Neuronal stem cell (in vitro differentiated cells): ENCODE results near the gene OR6K6.

ENCODE experiments used
- DNase-seq: peaks from one replicate; pipeline ENCODE4 v3.0.0-alpha.2; 2013; ENCODE audit warnings: low spot score
- H2AFZ ChIP-seq: one replicate; pipeline ENCODE4 v1.6.1; 2013; ENCODE audit warnings: mild to moderate bottlenecking, low read length, inconsistent platforms
- H2AK5ac ChIP-seq: 2 replicates; pipeline ENCODE4 v1.6.1; 2013; ENCODE audit warnings: low read depth, mild to moderate bottlenecking, inconsistent platforms, low read length, moderate library complexity, mixed read lengths
- H2BK120ac ChIP-seq: 2 replicates; pipeline ENCODE4 v1.6.1; 2013; ENCODE audit warnings: low read depth, mild to moderate bottlenecking, inconsistent platforms, low read length, moderate library complexity, mixed read lengths
- H2BK12ac ChIP-seq: one replicate; pipeline ENCODE4 v1.6.1; 2013; ENCODE audit warnings: low read length, inconsistent platforms
- H2BK15ac ChIP-seq: 2 replicates; pipeline ENCODE4 v1.6.1; 2013; ENCODE audit warnings: mild to moderate bottlenecking, low read length, inconsistent platforms, mixed read lengths
- H2BK5ac ChIP-seq: one replicate; pipeline ENCODE4 v1.6.1; 2013; ENCODE audit warnings: inconsistent platforms, mild to moderate bottlenecking, low read length, moderate library complexity
- H3K14ac ChIP-seq: one replicate; pipeline ENCODE4 v1.6.1; 2013; ENCODE audit warnings: low read length, inconsistent platforms
- H3K18ac ChIP-seq: 2 replicates; pipeline ENCODE4 v1.6.1; 2013; ENCODE audit warnings: low read length, inconsistent platforms
- H3K23ac ChIP-seq: 2 replicates; pipeline ENCODE4 v1.6.1; 2013; ENCODE audit warnings: low read depth, mild to moderate bottlenecking, mixed read lengths, low read length, inconsistent platforms; ENCODE audit not compliant: poor library complexity
- H3K27ac ChIP-seq: replicated peaks from 3 replicates; pipeline ENCODE4 v1.5.1; 2013; ENCODE audit warnings: low read length, inconsistent platforms
- H3K27me3 ChIP-seq, 3 experiments: 2 replicates each; pipeline ENCODE4 v1.6.1; 2013; ENCODE audit warnings: low read length in 3 of 3, mild to moderate bottlenecking in 2 of 3, inconsistent platforms in 1 of 3, low read depth in 1 of 3, mixed read lengths in 1 of 3, moderate library complexity in 1 of 3; ENCODE audit not compliant: control insufficient read depth in 3 of 3, insufficient read depth in 3 of 3
- H3K36me3 ChIP-seq, 2 donors: replicated peaks in 1 of 2; 2 replicates each; pipeline ENCODE4 v1.6.1; 2013; ENCODE audit warnings: low read length in 2 of 2; ENCODE audit not compliant: control insufficient read depth in 2 of 2, insufficient read depth in 2 of 2
- H3K4ac ChIP-seq: 2 replicates; pipeline ENCODE4 v1.6.1; 2013; ENCODE audit warnings: inconsistent platforms, mild to moderate bottlenecking, low read length, moderate library complexity
- H3K4me1 ChIP-seq, 2 donors: 1 replicate in 1 of 2; 2 replicates in 1 of 2; pipeline ENCODE4 v1.6.1; 2013; ENCODE audit warnings: low read length in 2 of 2, low read depth in 1 of 2; ENCODE audit not compliant: control insufficient read depth in 2 of 2, insufficient read depth in 1 of 2
- H3K4me2 ChIP-seq: one replicate; pipeline ENCODE4 v1.6.1; 2013; ENCODE audit warnings: mild to moderate bottlenecking, low read length, inconsistent platforms; ENCODE audit not compliant: insufficient read depth, poor library complexity, severe bottlenecking
- H3K4me3 ChIP-seq, 2 donors: 2 replicates each; pipeline ENCODE4 v1.5.1; 2013; ENCODE audit warnings: low read length in 2 of 2, mild to moderate bottlenecking in 2 of 2, inconsistent platforms in 1 of 2, moderate library complexity in 1 of 2
- H3K79me1 ChIP-seq: one replicate; pipeline ENCODE4 v1.6.1; 2013; ENCODE audit warnings: low read depth, mild to moderate bottlenecking, inconsistent platforms, low read length, moderate library complexity
- H3K9ac ChIP-seq: one replicate; pipeline ENCODE4 v1.6.1; 2013; ENCODE audit warnings: mild to moderate bottlenecking, low read depth, low read length, inconsistent platforms; ENCODE audit not compliant: poor library complexity
- H3K9me3 ChIP-seq, 2 donors: replicated peaks in 1 of 2; 2 replicates each; pipeline versions ENCODE3 to v1.6.1; 2013; ENCODE audit warnings: low read length in 2 of 2, mild to moderate bottlenecking in 2 of 2, inconsistent platforms in 1 of 2, low read depth in 1 of 2, mixed read lengths in 1 of 2, moderate library complexity in 1 of 2; ENCODE audit not compliant: control insufficient read depth in 2 of 2, insufficient read depth in 1 of 2
- H4K8ac ChIP-seq: one replicate; pipeline ENCODE4 v1.6.1; 2013; ENCODE audit warnings: low read depth, mild to moderate bottlenecking, inconsistent platforms, low read length, moderate library complexity
- H4K91ac ChIP-seq: one replicate; pipeline ENCODE4 v1.6.1; 2013; ENCODE audit warnings: low read length, low read depth, mild to moderate bottlenecking, inconsistent platforms; ENCODE audit not compliant: poor library complexity
- WGBS, 2 donors: extraction: QIAGEN DNeasy Blood & Tissue Kit; methylation state at CpG; one replicate each; pipeline ENCODE4 v1.1.7; 2013; ENCODE audit warnings: missing lambda C conversion rate in 2 of 2, mixed read lengths in 1 of 2; ENCODE audit not compliant: insufficient read length in 2 of 2, insufficient replicate concordance in 1 of 2; ENCODE audit errors: extremely low coverage in 2 of 2; 5-methylcytosine and 5-hydroxymethylcytosine counted together

The OR6K6 gene

DNA sequence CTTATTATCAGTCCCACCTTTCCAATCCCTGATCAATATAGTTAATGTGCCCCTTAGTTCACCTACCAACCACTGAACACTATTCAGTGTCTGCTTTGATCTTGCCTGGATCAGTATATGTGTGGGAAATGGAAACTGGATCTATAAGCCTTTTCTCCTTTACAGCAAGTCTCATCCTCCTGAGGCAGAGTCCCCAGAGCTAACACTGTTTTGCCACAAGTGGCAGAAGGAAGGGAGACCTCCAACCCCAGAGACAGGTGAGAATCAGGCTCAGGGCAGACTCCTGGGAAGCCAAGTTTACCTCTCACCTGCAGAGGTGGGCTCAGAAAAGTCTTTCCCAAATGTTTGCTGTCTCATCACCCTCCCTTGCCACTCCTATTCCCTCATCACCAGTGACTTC lies 26.6 kb downstream of the OR6K6 start, which contains the start of gene OR6N2:
Gene OR6N2, minus strand, starts transcription at position 101 of the 400 bp plus-strand sequence. CDS start 3,569 bp downstream, outside the sequence.
- Histone ChIP-seq H2BK12ac (no peak within 1 kb of the TSS), H3K27ac (no peak within 1 kb of the TSS), H2BK120ac (no peak within 1 kb of the TSS), H3K4me3 (no peak within 1 kb of the TSS), H3K4me2 (no peak within 1 kb of the TSS), H2AK5ac (no peak within 1 kb of the TSS), H3K79me1 (no peaks in the 10 kb centered on the region), H3K9me3 (no peaks in the 10 kb centered on the region), H3K36me3 (no peaks in the 10 kb centered on the region), H4K8ac (no peak within 1 kb of the TSS), H3K9ac (no peak within 1 kb of the TSS), H3K18ac (no peak within 1 kb of the TSS), H3K27me3 (no peaks in the 10 kb centered on the region), H4K91ac (no peak within 1 kb of the TSS), H3K23ac (no peak within 1 kb of the TSS), H2AFZ (no peak within 1 kb of the TSS), H3K4me1 (no peaks in the 10 kb centered on the region), H2BK15ac (no peak within 1 kb of the TSS), H3K4ac (no peak within 1 kb of the TSS), H2BK5ac (no peak within 1 kb of the TSS), H3K14ac (no peak within 1 kb of the TSS)
- no peak for DNase-seq

DNA sequence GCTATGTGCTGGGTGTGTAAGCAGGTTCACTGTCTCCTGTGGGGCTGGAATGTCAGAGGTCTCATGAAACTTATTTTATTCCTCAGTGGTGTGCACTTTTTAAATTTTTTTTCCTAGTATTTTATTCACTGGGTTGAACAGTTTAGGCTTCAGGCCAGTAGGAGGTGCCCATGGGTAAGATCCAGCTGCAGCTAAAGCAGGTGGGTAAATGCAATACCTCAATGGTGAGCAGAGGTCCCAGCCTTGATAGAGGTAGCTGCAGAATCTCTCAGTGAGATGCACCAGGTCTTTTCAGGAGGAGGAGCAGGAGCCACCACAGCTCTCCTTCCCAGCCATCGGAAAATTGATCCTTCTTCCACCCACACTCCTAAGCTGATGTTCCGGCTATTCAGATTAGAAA lies 39.1 kb downstream of the OR6K6 start:
- no peak for DNase-seq
- Histone ChIP-seq H2BK120ac (no peak overlapping the region), H3K4ac (no peak overlapping the region), H3K14ac (no peak overlapping the region), H3K9ac (no peak overlapping the region), H4K91ac (no peak overlapping the region), H3K23ac (no peak overlapping the region), H2AK5ac (no peak overlapping the region), H3K4me3 (no peak overlapping the region), H3K79me1 (no peaks in the 10 kb centered on the region), H3K4me2 (no peak overlapping the region), H2BK12ac (no peak overlapping the region), H3K18ac (no peak overlapping the region), H3K36me3 (no peaks in the 10 kb centered on the region), H3K9me3 (no peaks in the 10 kb centered on the region), H2BK5ac (no peak overlapping the region), H2AFZ (no peak overlapping the region), H2BK15ac (no peak overlapping the region), H3K27me3 (no peaks in the 10 kb centered on the region), H3K4me1 (peaks cover 0 to 1% of the 10 kb centered on the region in 2 donors), H4K8ac (no peak overlapping the region), H3K27ac (no peak overlapping the region)
- WGBS, 2 donors: no CpG with 5 or more reads among the region's 2 CpGs

DNA sequence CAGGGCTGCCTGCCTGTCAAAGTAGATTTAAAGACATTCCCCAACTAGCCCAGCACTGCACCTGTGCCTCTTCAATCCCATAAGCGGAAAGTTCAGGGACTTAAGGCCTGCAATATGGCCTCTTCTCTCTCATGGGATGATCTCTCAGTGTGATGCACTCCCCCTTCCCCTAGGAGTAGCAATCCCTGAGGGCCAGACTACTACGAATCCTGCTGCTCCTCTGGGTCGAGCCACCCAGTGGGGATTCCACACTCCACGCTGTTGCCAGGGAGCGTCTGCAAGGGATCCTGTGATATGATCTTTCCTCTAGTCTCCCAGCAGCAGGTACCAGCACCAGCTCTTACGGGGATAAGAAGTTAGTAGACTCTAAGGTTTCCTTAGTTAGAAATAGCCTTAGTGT lies 39.7 kb downstream of the OR6K6 start:
- Histone ChIP-seq H2AFZ (no peak overlapping the region), H3K4ac (no peak overlapping the region), H2BK120ac (no peak overlapping the region), H2BK5ac (no peak overlapping the region), H3K27me3 (no peaks in the 10 kb centered on the region), H2AK5ac (no peak overlapping the region), H3K4me1 (peaks cover 0 to 1% of the 10 kb centered on the region in 2 donors), H2BK15ac (no peak overlapping the region), H3K23ac (no peak overlapping the region), H3K9ac (no peak overlapping the region), H3K9me3 (no peaks in the 10 kb centered on the region), H3K4me3 (no peak overlapping the region), H3K36me3 (no peaks in the 10 kb centered on the region), H4K8ac (no peak overlapping the region), H3K27ac (no peak overlapping the region), H3K4me2 (no peak overlapping the region), H3K79me1 (no peaks in the 10 kb centered on the region), H2BK12ac (no peak overlapping the region), H3K18ac (no peak overlapping the region), H4K91ac (no peak overlapping the region), H3K14ac (peak overlapping the region; percentile 61)
- WGBS, 2 donors: no CpG with 5 or more reads among the region's 6 CpGs
- DNase-seq: no peak

DNA sequence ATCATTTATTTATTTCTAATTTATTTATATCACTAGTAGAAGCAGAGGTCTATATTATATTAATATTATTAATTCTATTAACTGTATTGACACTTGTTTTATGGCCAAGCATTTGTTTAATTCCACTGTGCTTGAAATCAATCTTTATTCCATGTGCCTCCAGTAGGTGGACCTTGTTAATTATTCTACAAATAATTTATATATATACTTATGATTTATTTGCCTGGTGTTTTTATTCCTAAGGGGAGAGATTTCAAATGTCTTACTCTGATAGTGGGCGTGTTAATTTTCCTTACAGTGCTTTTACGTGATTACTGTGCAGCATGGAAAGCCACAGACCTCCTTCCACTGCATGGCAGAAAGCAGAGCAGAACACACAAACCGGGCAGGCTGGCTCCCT lies 44.0 kb downstream of the OR6K6 start:
- no peak overlapping the region for H2BK5ac ChIP-seq
- H3K27me3 ChIP-seq: peaks cover 0 to 5% (median 0%) of the 10 kb centered on the region in 3 experiments
- H3K27ac ChIP-seq: no peak overlapping the region
- peaks cover 0 to 1% of the 10 kb centered on the region in 2 donors for H3K4me1 ChIP-seq
- H2BK12ac ChIP-seq: no peak overlapping the region
- H3K79me1 ChIP-seq: no peaks in the 10 kb centered on the region
- H4K8ac ChIP-seq: no peak overlapping the region
- H3K4me2 ChIP-seq: no peak overlapping the region
- H3K36me3 ChIP-seq: no peaks in the 10 kb centered on the region
- H4K91ac ChIP-seq: no peak overlapping the region
- H2BK15ac ChIP-seq: no peak overlapping the region
- no peak overlapping the region for H3K18ac ChIP-seq
- H3K9ac ChIP-seq: no peak overlapping the region
- no peak overlapping the region for H2BK120ac ChIP-seq
- no peak overlapping the region for H3K23ac ChIP-seq
- no CpG with 5 or more reads among the region's 3 CpGs for WGBS, 2 donors
- no peak overlapping the region for H2AK5ac ChIP-seq
- DNase-seq: no peak
- H3K4ac ChIP-seq: no peak overlapping the region
- H2AFZ ChIP-seq: no peak overlapping the region
- no peak overlapping the region for H3K4me3 ChIP-seq
- no peaks in the 10 kb centered on the region for H3K9me3 ChIP-seq
- no peak overlapping the region for H3K14ac ChIP-seq
